NT2/D1 (cell line): ENCODE results near the gene WDR45B.
"Not testable (repeated sequence)": the region's sequence is repeated elsewhere in the genome, so short reads cannot be mapped to it uniquely, and the experiment has no call there.

ENCODE experiments used
- SUZ12 ChIP-seq: IDR thresholded peaks from 2 replicates; pipeline ENCODE4 v1.6.1; 2011; ENCODE audit not compliant: insufficient read length, insufficient read depth; ENCODE audit errors: extremely low read depth
- YY1 ChIP-seq: IDR thresholded peaks from 2 replicates; pipeline ENCODE4 v1.6.1; 2011; ENCODE audit not compliant: insufficient read length, insufficient read depth
- ZNF274 ChIP-seq: IDR thresholded peaks from 2 replicates; pipeline ENCODE4 v1.6.1; 2011; ENCODE audit warnings: mild to moderate bottlenecking, low read depth, low read length

DNA sequence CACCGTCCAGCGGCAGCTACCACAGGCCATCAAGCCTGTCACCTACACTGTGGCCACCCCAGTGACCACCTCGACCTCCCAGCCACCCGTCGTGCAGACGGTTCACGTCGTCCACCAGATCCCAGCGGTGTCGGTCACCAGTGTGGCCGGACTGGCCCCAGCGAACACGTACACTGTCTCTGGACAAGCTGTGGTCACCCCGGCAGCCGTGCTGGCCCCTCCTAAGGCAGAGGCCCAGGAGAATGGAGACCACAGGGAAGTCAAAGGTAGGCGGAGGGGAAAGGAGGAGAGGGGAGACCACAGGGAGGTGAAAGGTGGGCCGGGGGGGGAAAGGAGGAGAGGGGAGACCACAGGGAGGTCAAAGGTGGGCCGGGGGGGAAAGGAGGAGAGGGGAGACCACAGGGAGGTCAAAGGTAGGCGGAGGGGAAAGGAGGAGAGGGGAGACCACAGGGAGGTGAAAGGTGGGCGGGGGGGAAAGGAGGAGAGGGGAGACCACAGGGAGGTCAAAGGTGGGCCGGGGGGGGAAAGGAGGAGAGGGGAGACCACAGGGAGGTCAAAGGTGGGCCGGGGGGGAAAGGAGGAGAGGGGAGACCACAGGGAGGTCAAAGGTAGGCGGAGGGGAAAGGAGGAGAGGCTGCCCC lies 62.2 kb downstream of the WDR45B start:
- not testable (repeated sequence) for TF ChIP-seq YY1, SUZ12, ZNF274
